K562 (cell line): Measurements from ENCODE around the gene FBXO46. TPM values are rescaled to one million over a fixed set of nuclear protein-coding genes. Genes with fewer than 3 reads are reported as not detected.

ENCODE experiments used
- MYC ChIP-seq, 2 experiments: fragments of 250-450 bp in 1 of 2; sonication (Bioruptor Pico) in 1 of 2; IDR thresholded peaks; 2 replicates each; pipeline versions ENCODE4 v1.5.1 to v1.6.1; 2012 to 2021; ENCODE audit warnings: low read depth in 2 of 2, borderline replicate concordance in 1 of 2, improper control_type of control experiment in 1 of 2, low read length in 1 of 2, mild to moderate bottlenecking in 1 of 2, moderate library complexity in 1 of 2
- polyA plus RNA-seq, 8 experiments: library from polyadenylated mRNA; depleted of rRNA in 4 of 8; stranded (reverse) in 5 of 8; unstranded in 3 of 8; fragments of >200 nt; fragmentation: Nextera tagmentation in 2 of 8; fragmentation: Illumina TruSeq in 1 of 8; extraction: Ambion mirVana in 2 of 8; extraction: Trizol in 1 of 8; gene quantifications; 2 replicates each; pipeline versions ENCODE4 v1.2.1 to v1.2.3, GENCODE V29; 2011 to 2014; ENCODE audit warnings: inconsistent platforms in 1 of 8, missing spikeins in 1 of 8
- total RNA-seq, 7 experiments: library from RNA; depleted of rRNA in 6 of 7; stranded (reverse); fragments of >200 nt in 6 of 7; fragmentation: Illumina TruSeq in 2 of 7; extraction: Trizol in 2 of 7; gene quantifications; 2 replicates each; pipeline versions ENCODE4 v1.2.1 to v1.2.3, GENCODE V29; 2011 to 2021; ENCODE audit warnings: low replicate concordance in 1 of 7
- TF ChIP-seq, protein P1 (sequence below), 2 experiments: fragments of 450-650 bp in 1 of 2; sonication (generic) in 1 of 2; formaldehyde crosslinking in 1 of 2; IDR thresholded peaks; 2 replicates each; pipeline versions ENCODE4 v1.7.1 to v1.9.0; 2016 to 2022; ENCODE audit warnings: inconsistent platforms in 1 of 2, mild to moderate bottlenecking in 1 of 2, missing genetic modification reagents in 1 of 2
- TF ChIP-seq, protein P2 (sequence below), 2 experiments: fragments of 450-650 bp in 1 of 2; IDR thresholded peaks; 2 replicates each; pipeline ENCODE4 v1.6.1; 2011 to 2017; ENCODE audit warnings: low read depth in 2 of 2, antibody characterized with exemption in 1 of 2, borderline replicate concordance in 1 of 2, low read length in 1 of 2, mild to moderate bottlenecking in 1 of 2, mixed read lengths in 1 of 2; ENCODE audit not compliant: control insufficient read depth in 1 of 2

The FBXO46 gene
- total and polyA plus RNA-seq, 9 of the 15 experiments (the other 6 are each of a cell fraction or from before 2014, with no cell fraction given), result 1.5 to 36.1 (median 7.3) TPM

DNA sequence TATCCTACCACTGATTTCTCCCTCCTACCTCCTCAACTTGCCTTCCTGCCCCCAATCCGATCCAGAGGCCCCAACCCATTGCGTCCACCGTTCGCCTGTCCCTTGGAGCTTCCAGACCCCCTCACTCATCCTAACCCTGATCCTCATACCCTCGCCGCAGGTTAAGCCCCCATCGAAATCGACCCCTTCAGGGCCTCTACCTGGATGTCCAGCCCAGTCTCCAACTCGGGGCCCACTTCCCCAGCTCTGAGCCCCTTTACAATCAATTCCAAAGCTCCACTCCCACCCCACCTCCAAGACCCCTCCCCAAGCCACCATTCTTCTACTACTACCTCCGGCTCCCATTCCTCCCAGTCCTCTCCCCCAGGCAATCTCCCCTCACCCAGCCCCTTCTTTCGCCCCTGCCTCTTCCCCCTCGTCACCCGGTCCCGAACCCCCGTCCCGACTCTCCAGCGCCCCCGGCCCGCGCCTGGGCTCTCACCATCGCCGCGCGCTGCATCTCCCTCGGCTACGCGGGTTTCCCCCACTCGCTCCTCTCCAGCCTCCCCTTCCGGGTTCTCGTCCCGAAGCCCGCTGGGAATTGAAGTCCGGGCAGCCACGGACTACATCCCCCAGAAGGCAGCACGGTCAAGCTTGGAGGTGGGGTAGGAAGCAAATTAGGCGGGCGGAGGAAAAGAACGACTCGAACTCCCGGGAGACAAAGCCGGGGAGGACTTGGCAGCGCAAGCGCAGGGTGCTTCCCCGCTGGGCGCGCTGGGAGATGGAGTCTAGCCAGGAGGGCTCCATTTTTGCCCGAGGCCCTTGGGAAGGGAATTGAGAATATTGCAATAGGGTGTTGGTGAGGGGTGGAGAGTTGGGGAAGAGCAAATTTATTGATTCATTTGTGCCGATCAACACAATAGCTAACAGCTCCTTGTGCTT lies at the start of gene FBXO46 (continued):
- TF ChIP-seq, protein P1, sequence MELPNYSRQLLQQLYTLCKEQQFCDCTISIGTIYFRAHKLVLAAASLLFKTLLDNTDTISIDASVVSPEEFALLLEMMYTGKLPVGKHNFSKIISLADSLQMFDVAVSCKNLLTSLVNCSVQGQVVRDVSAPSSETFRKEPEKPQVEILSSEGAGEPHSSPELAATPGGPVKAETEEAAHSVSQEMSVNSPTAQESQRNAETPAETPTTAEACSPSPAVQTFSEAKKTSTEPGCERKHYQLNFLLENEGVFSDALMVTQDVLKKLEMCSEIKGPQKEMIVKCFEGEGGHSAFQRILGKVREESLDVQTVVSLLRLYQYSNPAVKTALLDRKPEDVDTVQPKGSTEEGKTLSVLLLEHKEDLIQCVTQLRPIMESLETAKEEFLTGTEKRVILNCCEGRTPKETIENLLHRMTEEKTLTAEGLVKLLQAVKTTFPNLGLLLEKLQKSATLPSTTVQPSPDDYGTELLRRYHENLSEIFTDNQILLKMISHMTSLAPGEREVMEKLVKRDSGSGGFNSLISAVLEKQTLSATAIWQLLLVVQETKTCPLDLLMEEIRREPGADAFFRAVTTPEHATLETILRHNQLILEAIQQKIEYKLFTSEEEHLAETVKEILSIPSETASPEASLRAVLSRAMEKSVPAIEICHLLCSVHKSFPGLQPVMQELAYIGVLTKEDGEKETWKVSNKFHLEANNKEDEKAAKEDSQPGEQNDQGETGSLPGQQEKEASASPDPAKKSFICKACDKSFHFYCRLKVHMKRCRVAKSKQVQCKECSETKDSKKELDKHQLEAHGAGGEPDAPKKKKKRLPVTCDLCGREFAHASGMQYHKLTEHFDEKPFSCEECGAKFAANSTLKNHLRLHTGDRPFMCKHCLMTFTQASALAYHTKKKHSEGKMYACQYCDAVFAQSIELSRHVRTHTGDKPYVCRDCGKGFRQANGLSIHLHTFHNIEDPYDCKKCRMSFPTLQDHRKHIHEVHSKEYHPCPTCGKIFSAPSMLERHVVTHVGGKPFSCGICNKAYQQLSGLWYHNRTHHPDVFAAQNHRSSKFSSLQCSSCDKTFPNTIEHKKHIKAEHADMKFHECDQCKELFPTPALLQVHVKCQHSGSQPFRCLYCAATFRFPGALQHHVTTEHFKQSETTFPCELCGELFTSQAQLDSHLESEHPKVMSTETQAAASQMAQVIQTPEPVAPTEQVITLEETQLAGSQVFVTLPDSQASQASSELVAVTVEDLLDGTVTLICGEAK (IDR thresholded peaks at IDR 0.05), result peak; percentile 84
- TF ChIP-seq, protein P1 (CRISPR knock-in tag; IDR thresholded peaks at IDR 0.05), result no peak
- TF ChIP-seq, protein P2, sequence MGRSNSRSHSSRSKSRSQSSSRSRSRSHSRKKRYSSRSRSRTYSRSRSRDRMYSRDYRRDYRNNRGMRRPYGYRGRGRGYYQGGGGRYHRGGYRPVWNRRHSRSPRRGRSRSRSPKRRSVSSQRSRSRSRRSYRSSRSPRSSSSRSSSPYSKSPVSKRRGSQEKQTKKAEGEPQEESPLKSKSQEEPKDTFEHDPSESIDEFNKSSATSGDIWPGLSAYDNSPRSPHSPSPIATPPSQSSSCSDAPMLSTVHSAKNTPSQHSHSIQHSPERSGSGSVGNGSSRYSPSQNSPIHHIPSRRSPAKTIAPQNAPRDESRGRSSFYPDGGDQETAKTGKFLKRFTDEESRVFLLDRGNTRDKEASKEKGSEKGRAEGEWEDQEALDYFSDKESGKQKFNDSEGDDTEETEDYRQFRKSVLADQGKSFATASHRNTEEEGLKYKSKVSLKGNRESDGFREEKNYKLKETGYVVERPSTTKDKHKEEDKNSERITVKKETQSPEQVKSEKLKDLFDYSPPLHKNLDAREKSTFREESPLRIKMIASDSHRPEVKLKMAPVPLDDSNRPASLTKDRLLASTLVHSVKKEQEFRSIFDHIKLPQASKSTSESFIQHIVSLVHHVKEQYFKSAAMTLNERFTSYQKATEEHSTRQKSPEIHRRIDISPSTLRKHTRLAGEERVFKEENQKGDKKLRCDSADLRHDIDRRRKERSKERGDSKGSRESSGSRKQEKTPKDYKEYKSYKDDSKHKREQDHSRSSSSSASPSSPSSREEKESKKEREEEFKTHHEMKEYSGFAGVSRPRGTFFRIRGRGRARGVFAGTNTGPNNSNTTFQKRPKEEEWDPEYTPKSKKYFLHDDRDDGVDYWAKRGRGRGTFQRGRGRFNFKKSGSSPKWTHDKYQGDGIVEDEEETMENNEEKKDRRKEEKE (IDR thresholded peaks at IDR 0.05; ENCODE audit: borderline replicate concordance in 1 of 2, control insufficient read depth in 1 of 2, low read depth in 2 of 2, low read length in 1 of 2), result peak in 1 of 2 experiments; percentile 43; a peak in 1 of 4 replicates
- TF ChIP-seq MYC (IDR thresholded peaks at IDR 0.05; ENCODE audit: low read depth, low read length) (0 out of 2 replicates have a peak, but pooled peaks have one; percentile 53), MYC (CRISPR knock-in tag; IDR thresholded peaks at IDR 0.05; ENCODE audit: borderline replicate concordance, low read depth) (no peak)
